HG02852 (cell line): ENCODE results near the gene FSTL4.

Experiments
- ATAC-seq: cut with Tn5 transposase; IDR thresholded peaks from one replicate; pipeline ENCODE4 v1.9.1; 2021; ENCODE audit warnings: mild to moderate bottlenecking, moderate library complexity; ENCODE audit not compliant: unreplicated experiment

Gene FSTL4

DNA sequence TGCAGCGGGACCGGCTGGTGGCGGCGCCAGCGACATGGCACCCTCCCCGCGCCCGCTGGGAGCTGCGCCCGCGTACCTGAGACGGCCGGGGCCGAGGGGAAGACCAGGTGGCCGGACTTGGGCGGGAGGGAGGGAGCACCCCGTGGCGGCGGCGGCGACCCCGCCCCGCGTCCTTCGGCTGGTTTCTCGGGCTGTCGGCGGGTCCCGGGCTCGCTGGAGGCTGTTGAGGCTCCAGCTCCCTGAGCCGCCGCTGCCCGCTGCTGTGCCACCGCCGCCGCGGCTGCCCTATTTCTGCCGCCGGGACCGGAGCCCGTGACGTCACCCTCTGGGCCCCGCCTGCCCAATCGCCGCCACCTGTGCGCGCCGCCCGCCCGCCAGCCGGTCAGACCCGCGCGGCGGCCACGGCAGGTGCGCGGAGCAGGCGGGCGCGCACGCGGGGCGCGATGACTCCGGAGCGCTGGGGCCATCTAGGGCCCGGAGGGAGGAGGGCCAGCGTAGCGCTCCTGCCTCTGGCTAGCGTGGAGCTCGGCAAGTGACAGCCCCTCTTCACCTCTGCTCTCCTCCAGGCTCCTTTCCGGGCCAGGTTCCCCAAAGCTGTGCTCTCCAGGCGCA is at the start of gene FSTL4:
TSS of gene FSTL4 (minus strand) at position 293 of the 612 bp plus-strand sequence.
- no peak for ATAC-seq

GRCh38 chr5:133661389-133661788 is 49.0 kb upstream of the FSTL4 start:
- ATAC-seq = no peak

- ATAC-seq = no peak
Measured at GRCh38 chr5:133658327-133658726, 46.0 kb upstream of the FSTL4 start.

GRCh38 chr5:133657036-133657435 is 44.7 kb upstream of the FSTL4 start:
- no peak for ATAC-seq

DNA sequence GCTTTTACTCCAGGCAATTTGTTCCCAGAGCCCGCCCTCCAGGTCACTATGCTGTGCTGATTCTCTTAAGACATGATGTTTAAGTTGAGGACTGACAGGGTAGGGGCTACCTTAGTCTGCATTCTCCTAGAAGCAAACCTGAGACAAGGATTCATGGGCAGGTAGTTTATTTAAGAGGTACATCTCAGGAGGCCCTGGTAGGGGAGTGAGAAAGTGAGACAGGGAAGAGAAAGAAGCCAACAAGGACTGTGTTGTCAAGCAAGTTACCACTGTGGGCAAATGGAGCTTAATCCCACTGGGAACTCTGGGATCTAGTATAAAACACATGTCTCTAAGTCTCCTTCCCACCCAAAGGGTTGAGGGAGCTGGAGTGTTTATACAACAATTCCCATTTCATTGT is 43.6 kb upstream of the FSTL4 start:
- no peak for ATAC-seq

DNA sequence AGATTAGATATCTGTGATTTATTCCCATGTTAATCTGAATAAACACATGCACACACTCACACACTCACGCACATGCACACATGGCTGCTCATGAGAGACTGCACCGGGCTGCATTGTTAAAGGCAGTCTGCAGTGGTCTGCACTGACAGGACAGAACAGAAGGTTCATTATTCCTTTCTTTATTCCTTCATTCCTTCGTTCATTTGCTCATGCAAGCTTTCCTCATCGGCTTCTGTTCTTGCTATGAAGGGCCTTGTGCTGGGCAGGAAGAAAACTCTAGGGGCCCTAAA is 41.4 kb upstream of the FSTL4 start:
- ATAC-seq = no peak

DNA sequence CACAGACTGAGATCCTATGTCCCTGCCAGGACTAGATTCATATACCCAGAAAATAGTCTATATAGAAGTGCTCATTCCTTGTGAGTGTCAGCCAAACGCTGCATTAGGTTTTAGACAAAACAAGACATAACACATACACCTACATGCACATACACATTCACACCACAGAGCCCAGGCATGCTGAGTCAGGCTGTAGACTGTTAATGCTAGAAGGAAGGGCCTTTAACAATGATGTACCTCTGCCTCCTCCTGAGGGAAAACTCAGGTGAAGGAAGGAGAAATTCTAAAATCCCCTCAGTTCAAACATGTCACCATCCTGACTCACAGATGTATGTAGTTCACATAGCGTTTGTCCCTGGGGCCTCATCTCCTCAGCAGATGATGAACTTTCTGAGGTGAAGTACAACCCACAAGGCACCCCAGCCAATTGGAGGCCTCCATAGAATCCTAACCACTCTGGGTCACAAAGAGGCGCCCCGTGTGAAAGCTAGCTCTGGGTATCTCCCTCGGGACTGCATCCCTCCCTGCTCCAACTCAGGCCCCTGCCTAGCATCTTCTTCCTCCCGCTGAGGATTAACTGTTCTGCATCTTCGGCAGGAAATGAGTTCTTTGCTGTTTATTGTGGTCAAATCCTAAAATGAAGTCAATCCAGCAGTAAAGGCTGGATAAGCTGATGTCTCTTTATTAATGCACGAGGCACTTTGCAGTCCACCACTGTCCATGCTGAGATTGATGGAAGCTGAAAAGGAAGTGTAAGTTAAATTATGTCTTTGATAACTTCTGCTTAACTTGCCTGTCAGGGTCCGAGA is 40.8 kb upstream of the FSTL4 start:
- no peak for ATAC-seq

- no peak for ATAC-seq
Measured at GRCh38 chr5:133644000-133644865, 31.9 kb upstream of the FSTL4 start.

GRCh38 chr5:133643365-133643764 is 31.0 kb upstream of the FSTL4 start:
- ATAC-seq = no peak

- ATAC-seq = no peak
Measured at GRCh38 chr5:133642153-133642722, 29.9 kb upstream of the FSTL4 start.

DNA sequence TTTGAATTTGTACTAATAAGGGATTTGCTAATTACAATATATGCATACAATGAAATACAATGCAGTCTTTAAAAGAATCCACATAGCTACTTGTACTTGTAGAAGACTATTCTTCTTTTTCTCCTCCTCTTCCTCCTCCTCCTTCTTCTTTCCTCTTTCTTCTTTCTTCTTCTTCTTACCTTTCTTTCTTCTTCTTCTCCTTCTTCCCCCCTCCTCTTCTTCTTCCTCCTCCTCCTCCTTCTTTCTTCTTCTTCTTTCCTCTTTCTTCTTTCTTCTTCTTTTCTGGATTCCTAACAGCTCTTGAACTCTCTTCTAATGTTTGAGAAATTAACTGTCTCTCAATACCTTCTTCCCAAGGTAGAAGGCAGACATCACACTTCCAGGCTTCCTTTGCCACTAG is 29.3 kb upstream of the FSTL4 start:
- no peak for ATAC-seq

GRCh38 chr5:133639850-133640528 is 27.6 kb upstream of the FSTL4 start:
- no peak for ATAC-seq

- ATAC-seq = no peak
Measured at GRCh38 chr5:133638436-133638835, 26.1 kb upstream of the FSTL4 start.

GRCh38 chr5:133637206-133637605 is 24.9 kb upstream of the FSTL4 start:
- ATAC-seq = no peak

DNA sequence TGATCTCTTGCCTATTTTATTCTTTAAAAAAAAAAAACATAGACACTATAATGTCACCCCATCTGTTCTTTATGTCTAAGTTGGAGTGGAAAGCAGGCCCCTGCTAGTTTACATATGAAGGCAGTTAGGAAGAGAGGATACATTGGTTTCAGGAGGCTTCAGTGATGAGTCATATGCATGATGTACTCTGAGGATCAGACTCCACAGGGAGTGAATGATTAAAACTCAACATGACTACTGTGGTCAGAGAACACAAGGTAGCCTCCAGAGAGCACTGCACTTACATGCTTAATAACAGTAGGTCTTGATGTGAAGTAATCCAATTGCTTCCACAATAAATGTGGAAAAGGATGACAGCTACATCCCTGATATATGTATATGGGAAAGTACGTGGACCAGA is 22.7 kb upstream of the FSTL4 start:
- ATAC-seq = no peak

DNA sequence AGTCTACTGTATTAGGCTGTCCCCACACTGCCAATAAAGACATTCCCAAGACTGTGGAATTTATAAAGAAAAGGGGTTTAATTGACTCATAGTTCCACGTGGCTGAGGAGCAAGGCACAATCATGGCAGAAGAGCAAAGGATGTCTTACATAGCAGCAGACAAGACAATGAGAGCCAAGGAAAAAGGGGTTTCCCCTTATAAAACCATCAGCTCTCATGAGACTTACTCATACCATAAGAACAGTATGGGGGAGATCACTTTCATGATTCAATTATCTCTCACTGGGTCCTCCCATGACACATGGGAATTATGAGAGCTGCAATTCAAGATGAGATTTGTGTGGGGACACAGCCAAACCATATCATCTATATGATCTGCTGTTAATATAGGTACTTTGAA is 14.8 kb upstream of the FSTL4 start:
- ATAC-seq = no peak

GRCh38 chr5:133624316-133624715 is 12.0 kb upstream of the FSTL4 start:
- ATAC-seq = no peak

GRCh38 chr5:133618141-133618540 is 5.8 kb upstream of the FSTL4 start:
- ATAC-seq = no peak

- no peak for ATAC-seq
Measured at GRCh38 chr5:133613743-133614142, 1.4 kb upstream of the FSTL4 start.

GRCh38 chr5:133613184-133613583 is 843 bp upstream of the FSTL4 start:
- no peak for ATAC-seq
